ENCODE data around the gene PPP1CC.
"Not testable (repeated sequence)": the region's sequence is repeated elsewhere in the genome, so short reads cannot be mapped to it uniquely, and the experiment has no call there.

Gene PPP1CC

GRCh38 chr12:110766311-110767154, 23.8 kb upstream of the PPP1CC start:
- DNase-seq (ENCODE audit: extremely low read depth, low read depth), result no peak
- TF ChIP-seq, protein P1, sequence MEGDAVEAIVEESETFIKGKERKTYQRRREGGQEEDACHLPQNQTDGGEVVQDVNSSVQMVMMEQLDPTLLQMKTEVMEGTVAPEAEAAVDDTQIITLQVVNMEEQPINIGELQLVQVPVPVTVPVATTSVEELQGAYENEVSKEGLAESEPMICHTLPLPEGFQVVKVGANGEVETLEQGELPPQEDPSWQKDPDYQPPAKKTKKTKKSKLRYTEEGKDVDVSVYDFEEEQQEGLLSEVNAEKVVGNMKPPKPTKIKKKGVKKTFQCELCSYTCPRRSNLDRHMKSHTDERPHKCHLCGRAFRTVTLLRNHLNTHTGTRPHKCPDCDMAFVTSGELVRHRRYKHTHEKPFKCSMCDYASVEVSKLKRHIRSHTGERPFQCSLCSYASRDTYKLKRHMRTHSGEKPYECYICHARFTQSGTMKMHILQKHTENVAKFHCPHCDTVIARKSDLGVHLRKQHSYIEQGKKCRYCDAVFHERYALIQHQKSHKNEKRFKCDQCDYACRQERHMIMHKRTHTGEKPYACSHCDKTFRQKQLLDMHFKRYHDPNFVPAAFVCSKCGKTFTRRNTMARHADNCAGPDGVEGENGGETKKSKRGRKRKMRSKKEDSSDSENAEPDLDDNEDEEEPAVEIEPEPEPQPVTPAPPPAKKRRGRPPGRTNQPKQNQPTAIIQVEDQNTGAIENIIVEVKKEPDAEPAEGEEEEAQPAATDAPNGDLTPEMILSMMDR (IDR thresholded peaks at IDR 0.05; ENCODE audit: low read depth, low read length), result no peak

DNA sequence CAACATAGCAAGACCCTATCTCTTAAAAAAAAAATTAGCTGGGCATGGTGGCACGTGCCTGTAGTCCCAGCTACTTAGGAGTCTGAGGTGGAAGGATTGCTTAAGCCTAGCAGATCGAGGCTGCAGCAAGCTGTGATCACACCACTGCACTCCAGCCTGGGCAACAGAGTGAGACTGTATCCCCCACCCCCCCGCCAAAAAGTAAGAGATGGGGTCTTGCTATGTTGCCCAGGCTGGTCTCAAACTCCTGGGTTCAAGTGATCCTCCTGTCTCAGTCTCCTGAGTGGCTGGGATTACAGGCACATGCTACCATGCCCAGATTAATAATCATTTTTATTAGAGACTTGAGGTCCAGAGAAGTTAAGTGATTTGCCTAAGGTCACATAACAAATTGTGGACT, 22.9 kb upstream of the PPP1CC start:
- not testable (repeated sequence) for DNase-seq (ENCODE audit: extremely low read depth, low read depth)

DNA sequence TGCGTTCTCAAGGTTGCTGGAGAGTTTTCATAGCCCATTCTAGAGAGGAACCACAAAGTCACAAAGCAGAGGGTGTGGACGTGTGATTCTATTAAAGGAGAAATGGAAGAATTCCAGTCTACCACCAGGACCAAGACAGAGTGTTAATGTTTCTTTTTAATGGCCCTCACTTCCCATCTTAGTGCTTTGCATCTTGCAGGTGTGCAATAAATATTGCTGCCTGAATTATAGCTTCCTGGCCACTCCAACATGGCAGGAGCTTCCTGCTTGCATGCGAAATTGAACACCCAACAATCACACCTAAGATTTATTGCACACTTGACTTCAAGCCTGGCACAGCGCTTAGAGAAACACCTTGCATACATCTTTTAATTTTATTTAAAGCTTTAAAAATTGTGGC, 22.4 kb upstream of the PPP1CC start:
- DNase-seq (ENCODE audit: extremely low read depth, low read depth), result no peak
- TF ChIP-seq, protein P1 (IDR thresholded peaks at IDR 0.05; ENCODE audit: low read depth, low read length), result no peak

- TF ChIP-seq, protein P1 (IDR thresholded peaks at IDR 0.05; ENCODE audit: low read depth, low read length), result no peak
Measured at GRCh38 chr12:110763583-110763982, 20.9 kb upstream of the PPP1CC start.

GRCh38 chr12:110762891-110763290, 20.2 kb upstream of the PPP1CC start:
- TF ChIP-seq, protein P1 (IDR thresholded peaks at IDR 0.05; ENCODE audit: low read depth, low read length), result no peak
- no peak for DNase-seq (ENCODE audit: extremely low read depth, low read depth)

More at GRCh38 chr12:110763583-110763982, 20.9 kb upstream of the PPP1CC start:
- DNase-seq (ENCODE audit: extremely low read depth, low read depth), result no peak

GRCh38 chr12:110760204-110760609, 17.5 kb upstream of the PPP1CC start:
- no peak for DNase-seq (ENCODE audit: extremely low read depth, low read depth)
- TF ChIP-seq, protein P1 (IDR thresholded peaks at IDR 0.05; ENCODE audit: low read depth, low read length), result no peak

- TF ChIP-seq, protein P1 (IDR thresholded peaks at IDR 0.05; ENCODE audit: low read depth, low read length), result no peak
- DNase-seq (ENCODE audit: extremely low read depth, low read depth), result no peak
Measured at GRCh38 chr12:110758922-110759321, 16.2 kb upstream of the PPP1CC start.

- TF ChIP-seq, protein P1 (IDR thresholded peaks at IDR 0.05; ENCODE audit: low read depth, low read length), result no peak
- no peak for DNase-seq (ENCODE audit: extremely low read depth, low read depth)
Measured at GRCh38 chr12:110756611-110757010, 13.9 kb upstream of the PPP1CC start.
